Neuron (in vitro differentiated cells): ENCODE results near the gene ZDHHC24.
A peak's percentile ranks its signal among the peaks of the same experiment; 100 is the strongest.

Experiments used
- H2AFZ ChIP-seq: one replicate; pipeline ENCODE4 v1.6.1; 2013; ENCODE audit warnings: low read depth, mild to moderate bottlenecking, inconsistent platforms, low read length, moderate library complexity
- H3K27me3 ChIP-seq: one replicate; pipeline ENCODE4 v1.6.1; 2013; ENCODE audit warnings: low read length; ENCODE audit not compliant: insufficient read depth
- H3K36me3 ChIP-seq: one replicate; pipeline ENCODE4 v1.6.1; 2013; ENCODE audit warnings: low read length; ENCODE audit not compliant: insufficient read depth
- H3K4me1 ChIP-seq: one replicate; pipeline ENCODE4 v1.6.1; 2013; ENCODE audit warnings: low read length; ENCODE audit not compliant: insufficient read depth
- H3K4me3 ChIP-seq: 2 replicates; pipeline ENCODE4 v1.5.1; 2013; ENCODE audit warnings: mild to moderate bottlenecking, low read length, moderate library complexity
- H3K9me3 ChIP-seq: one replicate; pipeline ENCODE4 v1.6.1; 2013; ENCODE audit warnings: low read length

ZDHHC24 gene

GRCh38 chr11:66494458-66494857 lies 51.4 kb downstream of the ZDHHC24 start:
- no peaks in the 10 kb centered on the region for H3K27me3 ChIP-seq
- no peaks in the 10 kb centered on the region for H3K9me3 ChIP-seq
- H3K4me1 ChIP-seq: no peaks in the 10 kb centered on the region

GRCh38 chr11:66493130-66493529 lies 52.7 kb downstream of the ZDHHC24 start:
- Histone ChIP-seq H3K36me3 (peaks cover 50% of the 10 kb centered on the region), H3K4me3 (no peak overlapping the region), H3K27me3 (no peaks in the 10 kb centered on the region), H3K4me1 (no peaks in the 10 kb centered on the region), H2AFZ (no peak overlapping the region), H3K9me3 (no peaks in the 10 kb centered on the region)

More at GRCh38 chr11:66494458-66494857, 51.4 kb downstream of the ZDHHC24 start:
- H3K36me3 ChIP-seq: peaks cover 56% of the 10 kb centered on the region
- H2AFZ ChIP-seq: no peak overlapping the region
- H3K4me3 ChIP-seq: no peak overlapping the region

GRCh38 chr11:66492161-66492865 lies 53.5 kb downstream of the ZDHHC24 start:
- Histone ChIP-seq H3K9me3 (no peaks in the 10 kb centered on the region), H3K4me3 (no peak overlapping the region), H2AFZ (no peak overlapping the region), H3K4me1 (no peaks in the 10 kb centered on the region), H3K36me3 (peaks cover 53% of the 10 kb centered on the region), H3K27me3 (no peaks in the 10 kb centered on the region)

- Histone ChIP-seq H3K9me3 (no peaks in the 10 kb centered on the region), H2AFZ (no peak overlapping the region), H3K36me3 (peaks cover 53% of the 10 kb centered on the region), H3K4me1 (no peaks in the 10 kb centered on the region), H3K27me3 (no peaks in the 10 kb centered on the region), H3K4me3 (no peak overlapping the region)
Observed at GRCh38 chr11:66491315-66491935, 54.4 kb downstream of the ZDHHC24 start.

GRCh38 chr11:66489636-66490035 lies 56.2 kb downstream of the ZDHHC24 start:
- peaks cover 45% of the 10 kb centered on the region for H3K36me3 ChIP-seq
- H2AFZ ChIP-seq: no peak overlapping the region
- H3K4me1 ChIP-seq: no peaks in the 10 kb centered on the region
- H3K4me3 ChIP-seq: no peak overlapping the region
- H3K27me3 ChIP-seq: no peaks in the 10 kb centered on the region
- no peaks in the 10 kb centered on the region for H3K9me3 ChIP-seq

- Histone ChIP-seq H2AFZ (no peak overlapping the region), H3K4me3 (no peak overlapping the region), H3K4me1 (no peaks in the 10 kb centered on the region), H3K36me3 (peaks cover 44% of the 10 kb centered on the region), H3K9me3 (no peaks in the 10 kb centered on the region), H3K27me3 (no peaks in the 10 kb centered on the region)
Observed at GRCh38 chr11:66488957-66489356, 56.9 kb downstream of the ZDHHC24 start.

- H3K27me3 ChIP-seq: no peaks in the 10 kb centered on the region
- peaks cover 26% of the 10 kb centered on the region for H3K36me3 ChIP-seq
- H2AFZ ChIP-seq: no peak overlapping the region
- peaks cover 4% of the 10 kb centered on the region for H3K4me1 ChIP-seq
- H3K4me3 ChIP-seq: no peak overlapping the region
- H3K9me3 ChIP-seq: no peaks in the 10 kb centered on the region
Observed at GRCh38 chr11:66484806-66485380, 61.0 kb downstream of the ZDHHC24 start.

GRCh38 chr11:66480117-66480938 lies 65.5 kb downstream of the ZDHHC24 start, which contains the start of gene DPP3:
Gene DPP3 (plus strand): TSS chr11:66480434. CDS start chr11:66482201, 1,767 bp downstream.
- Histone ChIP-seq H2AFZ (peak within 1 kb of the TSS; percentile 49), H3K27me3 (no peaks in the 10 kb centered on the region), H3K36me3 (peaks cover 22% of the 10 kb centered on the region), H3K9me3 (no peaks in the 10 kb centered on the region), H3K4me1 (peaks cover 8% of the 10 kb centered on the region), H3K4me3 (peak within 1 kb of the TSS; percentile 55)

- peaks cover 8% of the 10 kb centered on the region for H3K4me1 ChIP-seq
- H3K4me3 ChIP-seq: peak overlapping the region; percentile 55
- H3K9me3 ChIP-seq: no peaks in the 10 kb centered on the region
- H3K36me3 ChIP-seq: peaks cover 27% of the 10 kb centered on the region
- H3K27me3 ChIP-seq: no peaks in the 10 kb centered on the region
- H2AFZ ChIP-seq: peak overlapping the region; percentile 38
Observed at GRCh38 chr11:66479394-66480116, 66.3 kb downstream of the ZDHHC24 start.

GRCh38 chr11:66478729-66479393 lies 67.0 kb downstream of the ZDHHC24 start:
- peak overlapping the region; percentile 55 for H3K4me3 ChIP-seq
- H3K27me3 ChIP-seq: no peaks in the 10 kb centered on the region
- peaks cover 30% of the 10 kb centered on the region for H3K36me3 ChIP-seq
- H2AFZ ChIP-seq: no peak overlapping the region
- H3K9me3 ChIP-seq: no peaks in the 10 kb centered on the region
- peaks cover 8% of the 10 kb centered on the region for H3K4me1 ChIP-seq

- Histone ChIP-seq H3K36me3 (peaks cover 35% of the 10 kb centered on the region), H3K4me1 (peaks cover 8% of the 10 kb centered on the region), H3K9me3 (no peaks in the 10 kb centered on the region), H3K4me3 (no peak overlapping the region), H2AFZ (no peak overlapping the region), H3K27me3 (no peaks in the 10 kb centered on the region)
Observed at GRCh38 chr11:66477263-66478201, 68.3 kb downstream of the ZDHHC24 start.
